HCT116 (cell line): ENCODE data around the gene MGAT4A. TPM values are rescaled to one million over a fixed set of nuclear protein-coding genes. Genes with fewer than 3 reads are reported as not detected.

ENCODE experiments used
- ATAC-seq: fragments of 200-7000 bp; cut with Tn5 transposase; 2 replicates; pipeline ENCODE4 v1.9.1; 2020; ENCODE audit warnings: mild to moderate bottlenecking, moderate library complexity
- BruUV-seq: library from RNA; stranded (reverse); fragments of 400-500 nt; replicated peaks from 2 replicates; lab custom pipeline; 2021; lab: Mats Ljungman, UMichigan
- CTCF ChIA-PET: fragments of 300-600 bp; sonication (Branson Sonifier 250); formaldehyde crosslinking; loops from one replicate; lab custom pipeline; 2021; ENCODE audit warnings: antibody characterized with exemption; lab: Charles Lee
- POLR2A ChIA-PET: fragments of 300-600, 350-600 bp; sonication (Branson Sonifier 250); formaldehyde crosslinking; loops from one replicate; lab custom pipeline; 2021; ENCODE audit warnings: antibody characterized with exemption; lab: Charles Lee
- RAD21 ChIA-PET, 2 experiments: fragments of 300-600 bp; sonication (Branson Sonifier 250); formaldehyde crosslinking; loops; one replicate each; lab custom pipeline; 2023; ENCODE audit warnings: low total read pairs in 2 of 2; ENCODE audit not compliant: uncharacterized antibody in 2 of 2, unreplicated experiment in 2 of 2, low non-redundant PET in 1 of 2; lab: Charles Lee
- DNase-seq: peaks from one replicate; pipeline ENCODE4 v3.0.0-alpha.2; 2010; ENCODE audit warnings: low read depth, low spot score
- H2AFZ ChIP-seq: fragments of 200-600 bp; shearing (Covaris generic), sonication (generic); 2 replicates; pipeline ENCODE4 v1.6.1; 2017; ENCODE audit warnings: low read depth, mixed run types, mixed read lengths, antibody characterized with exemption, low read length; ENCODE audit not compliant: poor library complexity, severe bottlenecking
- H3K27ac ChIP-seq: 2 replicates; pipeline ENCODE4 v1.5.1; 2012; ENCODE audit warnings: low read depth, low read length
- H3K27me3 ChIP-seq: fragments of 200-600 bp; sonication (generic); 2 replicates; pipeline ENCODE4 v1.6.1; 2016; ENCODE audit warnings: mixed run types, low read length, mixed read lengths; ENCODE audit not compliant: insufficient read depth
- H3K36me3 ChIP-seq, 2 experiments: fragments of 200-500 bp in 1 of 2; fragments of 200-600 bp in 1 of 2; sonication (Bioruptor generic) in 1 of 2; sonication (generic) in 1 of 2; 2 replicates each; pipeline versions ENCODE4 v1.5.1 to v1.6.1; 2014 to 2016; ENCODE audit warnings: low read length in 2 of 2, inconsistent platforms in 1 of 2, mixed read lengths in 1 of 2, mixed run types in 1 of 2; ENCODE audit not compliant: insufficient read depth in 2 of 2, control insufficient read depth in 1 of 2
- H3K4me1 ChIP-seq, 2 experiments: fragments of 200-600 bp in 1 of 2; sonication (generic) in 1 of 2; 2 replicates each; pipeline versions ENCODE4 v1.5.1 to v1.6.1; 2012 to 2017; ENCODE audit warnings: low read length in 2 of 2, inconsistent platforms in 1 of 2, mild to moderate bottlenecking in 1 of 2, mixed read lengths in 1 of 2, mixed run types in 1 of 2, moderate library complexity in 1 of 2; ENCODE audit not compliant: insufficient read depth in 2 of 2, control insufficient read depth in 1 of 2
- H3K4me2 ChIP-seq: fragments of 200-600 bp; sonication (generic); 2 replicates; pipeline ENCODE4 v1.6.1; 2017; ENCODE audit warnings: mixed run types, low read length, mixed read lengths
- H3K4me3 ChIP-seq, 2 experiments: fragments of 200-600 bp in 1 of 2; sonication (generic) in 1 of 2; replicated peaks in 1 of 2; 2 replicates each; pipeline ENCODE4 v1.5.1; 2011 to 2016; ENCODE audit warnings: low read length in 2 of 2, control low read depth in 1 of 2, low read depth in 1 of 2, mild to moderate bottlenecking in 1 of 2, mixed read lengths in 1 of 2, mixed run types in 1 of 2
- H3K79me2 ChIP-seq: fragments of 200-600 bp; sonication (generic); 2 replicates; pipeline ENCODE4 v1.6.1; 2017; ENCODE audit warnings: mild to moderate bottlenecking, mixed run types, low read length, moderate library complexity, mixed read lengths; ENCODE audit not compliant: insufficient read depth
- H3K9ac ChIP-seq: fragments of 200-600 bp; sonication (generic); 2 replicates; pipeline ENCODE4 v1.6.1; 2016; ENCODE audit warnings: low read length, mixed read lengths
- H3K9me2 ChIP-seq: fragments of 200-600 bp; sonication (generic), shearing (Covaris generic); 2 replicates; pipeline ENCODE4 v1.6.1; 2017; ENCODE audit warnings: mixed run types, mild to moderate bottlenecking, moderate library complexity; ENCODE audit not compliant: insufficient read depth
- H3K9me3 ChIP-seq, 2 experiments: fragments of 200-500 bp in 1 of 2; fragments of 200-600 bp in 1 of 2; sonication (Bioruptor generic) in 1 of 2; sonication (generic) in 1 of 2; 2 replicates each; pipeline ENCODE4 v1.6.1; 2014 to 2017; ENCODE audit warnings: low read length in 2 of 2, mixed read lengths in 2 of 2, inconsistent platforms in 1 of 2, low read depth in 1 of 2, mild to moderate bottlenecking in 1 of 2, mixed run types in 1 of 2, moderate library complexity in 1 of 2; ENCODE audit not compliant: control insufficient read depth in 1 of 2, insufficient read depth in 1 of 2
- H4K20me1 ChIP-seq: fragments of 200-600 bp; sonication (generic), shearing (Covaris generic); 2 replicates; pipeline ENCODE4 v1.6.1; 2017; ENCODE audit warnings: mixed run types, mild to moderate bottlenecking, moderate library complexity; ENCODE audit not compliant: insufficient read depth
- EZH2 ChIP-seq: fragments of 200-600 bp; sonication (generic); IDR thresholded peaks from 2 replicates; pipeline ENCODE4 v1.6.1; 2017; ENCODE audit warnings: antibody characterized with exemption, mixed run types
- EZH2phosphoT487 ChIP-seq: fragments of 200-600 bp; IDR thresholded peaks from 2 replicates; pipeline ENCODE4 v1.6.1; 2018; ENCODE audit warnings: antibody characterized with exemption, borderline replicate concordance
- FOSL1 ChIP-seq: IDR thresholded peaks from 2 replicates; pipeline ENCODE4 v1.6.1; 2012; ENCODE audit warnings: low read depth
- JUND ChIP-seq: IDR thresholded peaks from 2 replicates; pipeline ENCODE4 v1.6.1; 2012
- POLR2A ChIP-seq: IDR thresholded peaks from 2 replicates; pipeline ENCODE4 v1.7.0; 2011; ENCODE audit warnings: borderline replicate concordance; ENCODE audit not compliant: insufficient read depth, insufficient read length; ENCODE audit errors: extremely low read depth
- RAD21 ChIP-seq: IDR thresholded peaks from 2 replicates; pipeline ENCODE4 v1.6.1; 2012; ENCODE audit warnings: low read depth, mild to moderate bottlenecking
- REST ChIP-seq: IDR thresholded peaks from 2 replicates; pipeline ENCODE4 v1.6.1; 2012; ENCODE audit warnings: low read depth
- YY1 ChIP-seq: IDR thresholded peaks from 2 replicates; pipeline ENCODE4 v1.6.1; 2011; ENCODE audit warnings: low read length, low read depth, moderate library complexity, mild to moderate bottlenecking; ENCODE audit not compliant: insufficient replicate concordance; ENCODE audit errors: extremely low read depth
- ZFX ChIP-seq: fragments of 450-650 bp; IDR thresholded peaks from 2 replicates; pipeline ENCODE4 v1.6.1; 2017
- ZNF274 ChIP-seq: fragments of 200-500 bp; sonication (Bioruptor generic); IDR thresholded peaks from 2 replicates; pipeline ENCODE4 v1.6.1; 2014; ENCODE audit warnings: mild to moderate bottlenecking, low read depth, low read length, inconsistent platforms
- intact Hi-C: fragments of 100-400 bp; cut with micrococcal nuclease; formaldehyde crosslinking; loops from 2 replicates; pipeline ENCODE4 v1.10.0; 2022
- total RNA-seq: library from RNA; stranded (reverse); gene quantifications from one replicate; pipeline ENCODE4 v1.2.1, GENCODE V29; 2021; ENCODE audit not compliant: unreplicated experiment
- TF ChIP-seq, protein P1 (sequence below): IDR thresholded peaks from 2 replicates; pipeline ENCODE4 v1.6.1; 2012

Gene MGAT4A
- total RNA-seq, 1 experiment from 2014 or later, result 10.2 TPM

DNA sequence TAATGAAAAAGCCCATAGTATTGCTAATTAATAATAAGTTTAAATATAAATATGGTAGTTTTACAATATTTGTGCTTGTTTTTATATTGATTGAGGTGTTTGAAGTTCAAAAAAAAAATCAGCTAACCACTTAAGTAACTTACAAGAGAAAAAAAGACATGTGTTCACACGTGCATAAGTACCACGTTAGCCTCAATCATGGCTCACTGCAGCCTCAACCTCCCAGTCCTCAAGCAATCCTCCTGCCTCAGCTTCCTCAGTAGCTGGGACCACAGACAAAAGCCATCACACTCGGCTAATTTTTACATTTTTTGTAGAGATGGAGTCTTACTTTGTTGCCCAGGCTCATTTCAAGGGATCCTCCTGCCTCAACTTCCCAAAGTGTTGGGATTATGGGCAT lies 19.4 kb downstream of the MGAT4A start:
- no peak for DNase-seq
- ChIA-PET CTCF (no interaction called here), RAD21 (no interaction called here)

GRCh38 chr2:98710734-98711133 lies 20.2 kb downstream of the MGAT4A start:
- Histone ChIP-seq H3K9me3 (no peaks in the 10 kb centered on the region), H2AFZ (no peak overlapping the region), H3K36me3 (no peaks in the 10 kb centered on the region), H3K4me2 (no peak overlapping the region), H4K20me1 (no peaks in the 10 kb centered on the region), H3K27me3 (no peaks in the 10 kb centered on the region), H3K4me3 (no peak overlapping the region), H3K27ac (no peak overlapping the region), H3K9ac (no peak overlapping the region), H3K79me2 (no peaks in the 10 kb centered on the region), H3K4me1 (no peaks in the 10 kb centered on the region), H3K9me2 (no peaks in the 10 kb centered on the region)
- TF ChIP-seq EZH2 (no peak), EZH2phosphoT487 (no peak), REST (no peak), JUND (no peak)
- DNase-seq, result no peak
- ATAC-seq, result no peak
- no TSS peak for BruUV-seq
- POLR2A ChIA-PET, result no interaction called here
- RAD21 ChIA-PET, result no interaction called here
- intact Hi-C loops, result no loop called here
- CTCF ChIA-PET, result no interaction called here

More for the DNA sequence above, 19.4 kb downstream of the MGAT4A start:
- intact Hi-C loops, result no loop called here
- Histone ChIP-seq H3K79me2 (no peaks in the 10 kb centered on the region), H4K20me1 (no peaks in the 10 kb centered on the region), H3K36me3 (no peaks in the 10 kb centered on the region), H3K9ac (no peak overlapping the region), H3K4me1 (no peaks in the 10 kb centered on the region)
- no TSS peak for BruUV-seq
- TF ChIP-seq POLR2A (no peak), FOSL1 (no peak), RAD21 (no peak), ZFX (no peak), EZH2phosphoT487 (no peak), JUND (no peak), YY1 (no peak), ZNF274 (no peak)
- TF ChIP-seq, protein P1, sequence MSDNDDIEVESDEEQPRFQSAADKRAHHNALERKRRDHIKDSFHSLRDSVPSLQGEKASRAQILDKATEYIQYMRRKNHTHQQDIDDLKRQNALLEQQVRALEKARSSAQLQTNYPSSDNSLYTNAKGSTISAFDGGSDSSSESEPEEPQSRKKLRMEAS, result no peak
- TF ChIP-seq, all 23 proteins: peak for 0
- Histone ChIP-seq H3K9me2 (no peaks in the 10 kb centered on the region), H3K9me3 (no peaks in the 10 kb centered on the region), H2AFZ (no peak overlapping the region), H3K4me2 (no peak overlapping the region), H3K27me3 (no peaks in the 10 kb centered on the region), H3K4me3 (no peak overlapping the region), H3K27ac (no peak overlapping the region)
- POLR2A ChIA-PET, result no interaction called here
- no peak for ATAC-seq
